GM12891 (cell line): ENCODE results near the gene LTBP1.

Experiments used
- POLR2A ChIP-seq: IDR thresholded peaks from 2 replicates; pipeline ENCODE4 v1.6.1; 2011; ENCODE audit warnings: low read depth, low read length, control low read depth
- POLR2AphosphoS5 ChIP-seq: IDR thresholded peaks from 2 replicates; pipeline ENCODE4 v1.6.1; 2011; ENCODE audit warnings: low read depth, low read length, control low read depth

DNA sequence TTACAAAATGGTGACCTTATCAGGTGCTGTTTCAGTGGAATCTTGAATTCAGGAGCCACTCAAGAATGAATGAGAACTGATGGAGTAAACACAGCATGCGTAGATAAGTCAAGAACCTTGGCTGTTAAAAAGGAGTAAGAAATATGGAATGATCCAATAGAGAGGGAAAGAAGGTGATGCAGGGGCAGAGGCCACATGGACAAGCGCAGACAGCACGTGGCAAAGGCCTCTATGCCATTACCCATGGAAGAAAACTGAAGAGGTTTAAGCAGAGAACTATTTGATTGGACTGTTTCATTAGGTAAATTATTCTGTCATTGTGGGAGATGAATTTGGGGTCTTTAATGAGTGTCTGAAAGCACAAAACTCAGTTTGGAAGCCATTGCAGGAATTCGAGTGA lies 387.3 kb downstream of the LTBP1 start:
- TF ChIP-seq POLR2A (no peak), POLR2AphosphoS5 (no peak)
